Measurements from ENCODE around the gene CHST6.
A peak's percentile ranks its signal among the peaks of the same experiment; 100 is the strongest.
"Not testable (repeated sequence)": the region's sequence is repeated elsewhere in the genome, so short reads cannot be mapped to it uniquely, and the experiment has no call there.

Gene CHST6

GRCh38 chr16:75495076-75495674 lies at the start of gene CHST6:
Gene CHST6 (minus strand): TSS chr16:75495441. CDS start chr16:75479828, 15,613 bp downstream.
- peak within 1 kb of the TSS; percentile 67 for H3K4me3 ChIP-seq (ENCODE audit: low read depth, low read length)

- not testable (repeated sequence) for H3K4me3 ChIP-seq (ENCODE audit: low read depth, low read length)
Measured at GRCh38 chr16:75542462-75542861, 47.2 kb upstream of the CHST6 start.

GRCh38 chr16:75541236-75541635 lies 46.0 kb upstream of the CHST6 start:
- no peak overlapping the region for H3K4me3 ChIP-seq (ENCODE audit: low read depth, low read length)

- not testable (repeated sequence) for H3K4me3 ChIP-seq (ENCODE audit: low read depth, low read length)
Measured at GRCh38 chr16:75538882-75539565, 43.8 kb upstream of the CHST6 start.

GRCh38 chr16:75537776-75538175 lies 42.5 kb upstream of the CHST6 start:
- no peak overlapping the region for H3K4me3 ChIP-seq (ENCODE audit: low read depth, low read length)

GRCh38 chr16:75535901-75536300 lies 40.7 kb upstream of the CHST6 start, which contains the start of gene CHST5:
Gene CHST5 (minus strand): TSS chr16:75536108. CDS start chr16:75530384, 5,724 bp downstream.
- H3K4me3 ChIP-seq (ENCODE audit: low read depth, low read length) = no peak within 1 kb of the TSS

GRCh38 chr16:75535211-75535843 lies 40.1 kb upstream of the CHST6 start:
- no peak overlapping the region for H3K4me3 ChIP-seq (ENCODE audit: low read depth, low read length)

GRCh38 chr16:75534560-75535205 lies 39.4 kb upstream of the CHST6 start:
- no peak overlapping the region for H3K4me3 ChIP-seq (ENCODE audit: low read depth, low read length)

GRCh38 chr16:75532791-75533190 lies 37.5 kb upstream of the CHST6 start:
- H3K4me3 ChIP-seq (ENCODE audit: low read depth, low read length) = no peak overlapping the region

GRCh38 chr16:75532142-75532765 lies 37.0 kb upstream of the CHST6 start:
- no peak overlapping the region for H3K4me3 ChIP-seq (ENCODE audit: low read depth, low read length)

- no peak overlapping the region for H3K4me3 ChIP-seq (ENCODE audit: low read depth, low read length)
Measured at GRCh38 chr16:75529959-75530358, 34.7 kb upstream of the CHST6 start.

- no peak overlapping the region for H3K4me3 ChIP-seq (ENCODE audit: low read depth, low read length)
Measured at GRCh38 chr16:75529056-75529905, 34.0 kb upstream of the CHST6 start.

GRCh38 chr16:75527825-75528299 lies 32.6 kb upstream of the CHST6 start:
- no peak overlapping the region for H3K4me3 ChIP-seq (ENCODE audit: low read depth, low read length)

GRCh38 chr16:75526032-75526790 lies 31.0 kb upstream of the CHST6 start:
- no peak overlapping the region for H3K4me3 ChIP-seq (ENCODE audit: low read depth, low read length)

- no peak overlapping the region for H3K4me3 ChIP-seq (ENCODE audit: low read depth, low read length)
Measured at GRCh38 chr16:75519175-75519574, 23.9 kb upstream of the CHST6 start.

- peak overlapping the region; percentile 78 for H3K4me3 ChIP-seq (ENCODE audit: low read depth, low read length)
Measured at GRCh38 chr16:75516189-75516966, 21.1 kb upstream of the CHST6 start.

GRCh38 chr16:75514296-75514695 lies 19.1 kb upstream of the CHST6 start:
- H3K4me3 ChIP-seq (ENCODE audit: low read depth, low read length) = no peak overlapping the region

- no peak overlapping the region for H3K4me3 ChIP-seq (ENCODE audit: low read depth, low read length)
Measured at GRCh38 chr16:75506574-75506973, 11.3 kb upstream of the CHST6 start.

- H3K4me3 ChIP-seq (ENCODE audit: low read depth, low read length) = no peak overlapping the region
Measured at GRCh38 chr16:75506107-75506506, 10.9 kb upstream of the CHST6 start.
